GM19043 (cell line): ENCODE data around the gene NPAS2.

Source experiments
- ATAC-seq: cut with Tn5 transposase; IDR thresholded peaks from one replicate; pipeline ENCODE4 v1.9.1; 2021; ENCODE audit warnings: low read depth; ENCODE audit not compliant: unreplicated experiment

Gene NPAS2

GRCh38 chr2:100852999-100853908 is 33.3 kb downstream of the NPAS2 start:
- no peak for ATAC-seq

DNA sequence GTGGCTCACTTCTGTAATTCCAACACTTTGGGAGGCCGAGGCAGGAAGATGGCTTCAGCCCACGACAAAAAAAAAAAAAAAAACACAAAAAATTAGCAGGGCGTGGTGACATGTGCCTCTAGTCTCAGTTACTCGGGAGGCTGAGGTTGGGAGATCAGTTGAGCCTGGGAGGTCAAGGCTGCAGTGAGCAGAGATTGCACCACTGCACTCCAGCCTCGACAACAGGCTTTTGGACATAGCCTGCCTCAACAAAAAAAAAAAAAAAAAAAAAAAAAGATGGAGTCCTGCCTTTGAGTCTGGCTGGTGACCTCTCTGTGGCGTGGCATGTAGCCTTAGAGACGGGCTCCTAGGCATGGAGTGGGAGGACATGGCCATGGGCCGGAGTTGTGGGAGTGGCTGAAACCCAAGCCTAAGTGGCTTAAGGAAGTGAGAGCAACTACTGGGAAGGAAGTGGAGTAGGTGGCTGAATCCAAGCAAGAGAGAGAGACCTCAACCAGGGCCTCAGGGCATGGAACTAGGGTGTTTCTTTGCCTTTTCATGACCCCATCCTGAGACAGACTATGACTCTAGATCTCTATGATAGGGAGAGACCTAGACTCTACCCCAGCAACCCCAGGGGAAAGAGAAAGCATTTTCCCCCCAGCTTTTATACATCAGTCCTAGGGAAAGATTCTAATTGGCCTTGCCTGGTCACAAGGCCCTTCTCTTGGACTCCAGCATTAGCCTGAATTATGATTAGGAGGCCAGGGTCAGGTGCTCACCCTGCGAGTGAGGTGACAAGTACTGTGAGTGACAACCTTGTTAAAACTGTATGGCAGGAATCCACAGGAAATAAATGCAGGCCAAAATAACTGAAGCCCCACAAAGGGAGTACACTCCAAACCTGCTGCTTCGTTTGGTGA is 34.2 kb downstream of the NPAS2 start:
- no peak for ATAC-seq

- ATAC-seq: no peak
These were observed 35.1 kb downstream of the NPAS2 start for GRCh38 chr2:100855084-100855483.

GRCh38 chr2:100855606-100856005 is 35.7 kb downstream of the NPAS2 start:
- ATAC-seq: no peak

GRCh38 chr2:100856732-100857131 is 36.8 kb downstream of the NPAS2 start:
- ATAC-seq: no peak

GRCh38 chr2:100857341-100857740 is 37.4 kb downstream of the NPAS2 start:
- no peak for ATAC-seq

DNA sequence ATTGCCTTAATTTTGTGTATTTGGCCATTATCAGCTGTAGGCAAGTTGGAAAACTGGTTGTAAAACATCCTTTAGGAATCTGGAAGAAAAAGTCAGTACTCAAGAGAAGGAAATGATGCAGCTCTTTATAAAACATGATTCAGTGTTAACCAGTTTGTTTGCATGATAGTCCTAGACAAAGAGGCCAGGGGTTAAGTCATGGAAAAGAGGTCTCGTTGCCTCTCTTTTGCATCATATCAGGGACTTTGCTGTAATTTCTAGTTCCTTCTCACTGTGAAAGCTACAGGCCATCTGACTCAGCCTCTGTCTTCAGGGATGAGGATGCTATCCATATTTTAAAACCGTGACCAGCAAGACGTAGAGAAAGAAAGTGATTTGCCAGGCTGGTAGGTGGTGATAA is 38.0 kb downstream of the NPAS2 start:
- ATAC-seq: no peak

- ATAC-seq: no peak
These were observed 40.0 kb downstream of the NPAS2 start for GRCh38 chr2:100859902-100860301.

- no peak for ATAC-seq
These were observed 41.4 kb downstream of the NPAS2 start for GRCh38 chr2:100861340-100861739.

GRCh38 chr2:100862081-100862480 is 42.1 kb downstream of the NPAS2 start:
- no peak for ATAC-seq

DNA sequence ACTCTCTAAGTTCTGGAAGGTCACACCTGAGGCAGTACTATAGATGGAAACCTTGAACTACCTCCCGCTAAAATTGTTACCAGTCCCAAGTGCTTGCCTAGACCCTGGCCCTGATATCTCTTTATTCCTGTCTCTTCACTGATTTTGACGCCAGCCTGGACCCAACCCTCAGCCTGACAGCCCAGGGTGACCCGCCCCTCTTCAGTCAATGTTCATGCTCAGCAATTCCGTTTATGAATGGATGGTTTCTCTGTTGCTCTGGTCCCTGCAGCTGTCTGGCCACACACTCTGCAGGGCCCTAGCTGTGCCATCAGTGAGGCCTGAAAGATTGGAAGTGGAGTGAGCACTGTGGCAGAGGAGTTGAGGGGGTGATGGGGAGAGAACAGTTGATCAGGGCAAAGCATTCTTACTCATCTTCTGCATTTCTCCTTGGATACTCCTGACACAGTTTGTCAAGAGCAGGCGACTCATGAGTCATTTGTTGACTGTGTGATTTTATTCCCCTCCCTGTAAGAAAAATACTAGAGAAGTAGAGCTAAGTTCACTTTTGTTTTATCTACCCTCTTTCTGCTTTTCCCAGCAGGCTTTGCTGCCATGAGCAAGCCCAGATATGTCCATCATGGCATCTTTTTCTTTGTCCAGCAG is 46.0 kb downstream of the NPAS2 start:
- ATAC-seq: no peak

- no peak for ATAC-seq
These were observed 48.1 kb downstream of the NPAS2 start for GRCh38 chr2:100868083-100868482.

- no peak for ATAC-seq
These were observed 49.2 kb downstream of the NPAS2 start for GRCh38 chr2:100869120-100869519.

GRCh38 chr2:100870652-100871531 is 51.0 kb downstream of the NPAS2 start:
- no peak for ATAC-seq

- no peak for ATAC-seq
These were observed 55.7 kb downstream of the NPAS2 start for GRCh38 chr2:100875516-100876230.

DNA sequence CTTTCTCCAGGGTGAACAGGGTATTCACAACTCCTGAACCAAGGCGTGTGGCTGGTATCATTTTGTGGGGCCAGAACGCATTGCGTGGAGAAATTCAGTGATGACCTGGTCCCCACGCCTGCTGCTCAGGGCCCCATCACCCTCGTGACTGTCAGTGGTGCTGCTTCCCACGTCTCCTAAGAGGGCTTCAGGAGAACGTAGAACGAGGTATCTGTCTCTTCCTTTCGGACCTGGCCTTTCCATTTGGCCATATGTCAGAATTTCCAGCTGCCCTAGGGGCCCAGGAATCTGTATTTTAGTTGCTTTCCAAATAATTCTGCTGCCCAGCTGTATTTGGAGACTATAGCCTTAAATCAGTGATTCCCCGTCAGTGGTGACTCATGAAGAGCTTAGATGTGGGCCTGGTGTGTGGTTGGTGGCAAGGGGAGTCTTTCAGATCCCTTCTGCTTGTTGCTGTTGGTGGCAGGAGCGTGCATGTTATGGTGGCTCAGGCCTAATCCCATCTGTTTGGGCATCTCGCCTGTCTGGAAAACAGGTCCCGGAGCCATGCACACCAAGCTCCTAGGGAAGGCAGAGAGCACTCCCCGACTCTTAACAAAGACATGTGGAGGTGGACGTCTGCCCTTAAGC is 56.4 kb downstream of the NPAS2 start:
- no peak for ATAC-seq

GRCh38 chr2:100877555-100877954 is 57.6 kb downstream of the NPAS2 start:
- ATAC-seq: no peak

DNA sequence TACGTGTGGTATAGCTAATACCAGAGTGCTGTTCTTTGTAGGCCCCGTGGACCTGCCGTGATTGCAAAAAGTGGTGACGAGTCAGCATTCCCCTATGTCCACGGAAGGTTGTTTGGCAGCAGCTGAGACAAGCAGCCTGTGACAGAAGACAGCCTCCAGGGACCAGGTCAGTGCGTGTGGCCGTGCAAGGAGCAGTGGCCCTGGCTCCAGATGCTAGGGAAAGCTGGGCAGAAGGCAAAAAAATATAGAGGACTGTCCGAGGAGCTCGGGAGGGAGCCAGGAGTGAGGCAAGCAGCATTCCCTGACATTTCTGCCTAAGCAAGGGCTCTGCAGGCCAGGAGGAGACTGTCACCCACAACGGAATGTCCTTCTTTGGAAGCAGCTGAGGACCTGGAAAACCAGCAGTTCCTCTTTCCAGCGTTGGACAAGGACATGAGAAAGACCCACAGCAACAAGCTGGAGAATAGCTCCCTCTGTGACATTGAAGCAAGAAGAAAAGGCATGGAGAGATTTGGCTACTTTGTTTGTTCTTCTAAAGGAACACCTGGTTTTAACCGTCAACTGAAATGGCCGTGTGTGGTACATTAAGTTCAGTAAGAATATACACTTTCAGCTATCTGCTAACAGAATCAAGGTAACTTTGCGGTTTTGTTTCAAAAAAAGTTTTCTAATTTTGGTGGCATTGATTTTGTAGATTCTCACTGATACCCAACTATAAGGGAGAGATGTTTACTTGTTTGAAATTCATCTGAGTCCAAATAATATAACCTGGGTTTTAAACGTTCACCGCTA is 58.3 kb downstream of the NPAS2 start:
- no peak for ATAC-seq
